SU-DHL-6 (cell line): ENCODE results near the gene CD200.

ENCODE experiments used
- EZH2phosphoT487 ChIP-seq: fragments of 200-600 bp; sonication (generic), shearing (Covaris generic); conservative IDR thresholded peaks from 2 replicates; pipeline ENCODE4 v1.6.1; 2018; ENCODE audit warnings: mild to moderate bottlenecking, antibody characterized with exemption, low read length, moderate library complexity, mixed read lengths
- TF ChIP-seq, protein P1 (sequence below): fragments of 200-600 bp; sonication (generic); IDR thresholded peaks from one replicate; pipeline ENCODE4 v1.5.1; 2017; ENCODE audit warnings: antibody characterized with exemption, mild to moderate bottlenecking, low read length, moderate library complexity; ENCODE audit not compliant: insufficient read depth, poor library complexity, severe bottlenecking

DNA sequence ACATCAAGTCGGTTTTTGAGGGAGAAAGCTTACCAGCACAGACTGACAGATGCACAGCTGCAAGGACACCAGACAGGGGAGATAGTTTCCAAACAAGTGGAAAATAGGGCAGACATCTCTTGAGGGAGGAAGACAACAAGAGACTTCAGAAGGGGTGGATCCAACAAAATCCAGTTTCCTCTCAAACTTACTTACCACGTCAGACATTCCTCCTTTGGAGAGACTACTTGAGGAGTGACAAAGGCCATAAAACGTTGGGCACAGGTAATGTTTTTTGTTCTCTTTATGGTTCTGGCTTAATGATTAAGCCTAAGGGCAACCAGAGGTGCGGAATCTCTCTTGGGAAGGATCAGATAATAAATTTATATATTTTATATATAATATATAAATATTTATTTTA, 76.1 kb downstream of the CD200 start:
- TF ChIP-seq, protein P1, sequence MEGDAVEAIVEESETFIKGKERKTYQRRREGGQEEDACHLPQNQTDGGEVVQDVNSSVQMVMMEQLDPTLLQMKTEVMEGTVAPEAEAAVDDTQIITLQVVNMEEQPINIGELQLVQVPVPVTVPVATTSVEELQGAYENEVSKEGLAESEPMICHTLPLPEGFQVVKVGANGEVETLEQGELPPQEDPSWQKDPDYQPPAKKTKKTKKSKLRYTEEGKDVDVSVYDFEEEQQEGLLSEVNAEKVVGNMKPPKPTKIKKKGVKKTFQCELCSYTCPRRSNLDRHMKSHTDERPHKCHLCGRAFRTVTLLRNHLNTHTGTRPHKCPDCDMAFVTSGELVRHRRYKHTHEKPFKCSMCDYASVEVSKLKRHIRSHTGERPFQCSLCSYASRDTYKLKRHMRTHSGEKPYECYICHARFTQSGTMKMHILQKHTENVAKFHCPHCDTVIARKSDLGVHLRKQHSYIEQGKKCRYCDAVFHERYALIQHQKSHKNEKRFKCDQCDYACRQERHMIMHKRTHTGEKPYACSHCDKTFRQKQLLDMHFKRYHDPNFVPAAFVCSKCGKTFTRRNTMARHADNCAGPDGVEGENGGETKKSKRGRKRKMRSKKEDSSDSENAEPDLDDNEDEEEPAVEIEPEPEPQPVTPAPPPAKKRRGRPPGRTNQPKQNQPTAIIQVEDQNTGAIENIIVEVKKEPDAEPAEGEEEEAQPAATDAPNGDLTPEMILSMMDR: no peak
- TF ChIP-seq EZH2phosphoT487: no peak
